ENCODE results near the gene ZNF653.

The ZNF653 gene

DNA sequence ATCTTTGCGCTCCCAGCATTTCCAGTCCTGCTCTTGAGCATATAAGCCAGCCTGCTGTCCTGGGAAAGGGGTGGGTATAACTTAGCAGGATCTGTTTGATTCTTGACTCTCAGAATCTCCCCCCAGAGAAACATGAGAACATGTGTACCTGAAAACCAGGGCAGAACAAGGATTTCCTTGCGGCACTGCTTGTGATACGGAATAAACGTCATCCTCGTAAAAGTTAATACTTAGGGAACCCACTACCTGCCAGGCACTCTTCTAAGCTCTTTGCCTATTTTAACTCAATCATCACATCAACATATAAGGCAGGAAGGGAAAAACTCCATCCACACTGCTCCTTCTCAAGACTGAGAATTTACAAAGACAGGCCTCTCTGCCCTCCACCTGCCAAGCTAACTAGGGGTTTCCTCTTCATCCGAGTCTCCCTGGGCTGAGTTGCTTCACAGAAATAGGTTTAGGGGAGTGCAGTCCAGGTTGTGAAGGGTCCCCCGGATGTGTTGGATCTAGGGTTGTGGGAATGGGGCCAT lies 1.1 kb downstream of the ZNF653 start:
- H3K4me3 ChIP-seq (ENCODE audit: low read depth, low read length) = peak overlapping the region; percentile 77
- TF ChIP-seq, protein P1, sequence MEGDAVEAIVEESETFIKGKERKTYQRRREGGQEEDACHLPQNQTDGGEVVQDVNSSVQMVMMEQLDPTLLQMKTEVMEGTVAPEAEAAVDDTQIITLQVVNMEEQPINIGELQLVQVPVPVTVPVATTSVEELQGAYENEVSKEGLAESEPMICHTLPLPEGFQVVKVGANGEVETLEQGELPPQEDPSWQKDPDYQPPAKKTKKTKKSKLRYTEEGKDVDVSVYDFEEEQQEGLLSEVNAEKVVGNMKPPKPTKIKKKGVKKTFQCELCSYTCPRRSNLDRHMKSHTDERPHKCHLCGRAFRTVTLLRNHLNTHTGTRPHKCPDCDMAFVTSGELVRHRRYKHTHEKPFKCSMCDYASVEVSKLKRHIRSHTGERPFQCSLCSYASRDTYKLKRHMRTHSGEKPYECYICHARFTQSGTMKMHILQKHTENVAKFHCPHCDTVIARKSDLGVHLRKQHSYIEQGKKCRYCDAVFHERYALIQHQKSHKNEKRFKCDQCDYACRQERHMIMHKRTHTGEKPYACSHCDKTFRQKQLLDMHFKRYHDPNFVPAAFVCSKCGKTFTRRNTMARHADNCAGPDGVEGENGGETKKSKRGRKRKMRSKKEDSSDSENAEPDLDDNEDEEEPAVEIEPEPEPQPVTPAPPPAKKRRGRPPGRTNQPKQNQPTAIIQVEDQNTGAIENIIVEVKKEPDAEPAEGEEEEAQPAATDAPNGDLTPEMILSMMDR (IDR thresholded peaks at IDR 0.05; ENCODE audit: insufficient read depth, low read depth, low read length, missing control alignments) = no peak
- DNase-seq (ENCODE audit: low read depth) = no peak

DNA sequence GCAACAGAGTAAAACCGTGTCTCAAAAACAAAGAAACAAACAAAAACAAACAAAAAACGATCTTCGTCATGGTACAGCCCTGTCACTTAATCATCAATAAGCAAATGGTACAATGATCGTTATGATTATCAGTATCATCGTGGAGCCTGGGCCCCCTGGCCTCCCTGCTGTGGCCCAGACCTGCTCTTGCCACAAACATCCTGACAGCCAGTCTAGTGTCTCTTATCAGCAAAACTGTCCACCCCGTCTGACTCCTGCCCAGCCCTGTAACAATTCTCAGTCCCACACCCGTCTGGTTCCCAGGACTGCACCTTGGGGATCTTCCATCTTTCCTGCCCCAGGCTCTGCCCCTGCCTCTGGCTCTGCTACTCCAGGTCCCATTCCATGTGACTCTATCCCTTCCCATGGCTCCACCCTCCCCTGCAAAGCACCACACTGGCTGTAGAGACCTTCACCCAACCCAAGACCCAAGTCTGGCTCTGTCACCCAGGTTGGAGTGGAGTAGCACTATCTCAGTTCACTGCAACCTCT lies 5.7 kb downstream of the ZNF653 start:
- no peak for DNase-seq (ENCODE audit: low read depth)
- TF ChIP-seq, protein P1 (IDR thresholded peaks at IDR 0.05; ENCODE audit: insufficient read depth, low read depth, low read length, missing control alignments) = no peak
- no peak overlapping the region for H3K4me3 ChIP-seq (ENCODE audit: low read depth, low read length)

DNA sequence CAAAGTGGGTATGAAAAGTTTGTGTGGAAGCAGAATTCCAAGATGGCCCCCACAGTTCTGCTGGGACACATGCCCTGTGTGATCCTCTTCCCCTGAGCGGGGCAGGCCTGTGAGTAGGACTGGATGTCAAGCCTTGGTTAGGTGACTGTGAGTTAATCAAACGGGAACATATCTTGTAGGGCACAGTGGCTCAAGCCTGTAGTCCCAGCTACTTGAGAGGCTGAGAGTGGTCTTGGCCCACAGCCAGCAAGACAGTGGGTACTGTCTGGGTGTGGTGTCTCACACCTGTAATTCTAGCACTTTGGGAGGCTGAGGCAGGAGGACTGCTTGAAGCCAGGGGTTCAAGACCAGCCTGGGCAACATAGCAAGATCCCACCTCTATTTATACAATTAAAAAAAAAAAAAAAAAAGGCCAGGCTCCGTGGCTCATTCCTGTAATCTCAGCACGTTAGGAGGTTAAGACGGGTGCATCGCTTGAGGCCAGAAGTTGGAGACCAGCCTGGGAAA lies 6.4 kb downstream of the ZNF653 start:
- TF ChIP-seq, protein P1 (IDR thresholded peaks at IDR 0.05; ENCODE audit: insufficient read depth, low read depth, low read length, missing control alignments) = no peak

DNA sequence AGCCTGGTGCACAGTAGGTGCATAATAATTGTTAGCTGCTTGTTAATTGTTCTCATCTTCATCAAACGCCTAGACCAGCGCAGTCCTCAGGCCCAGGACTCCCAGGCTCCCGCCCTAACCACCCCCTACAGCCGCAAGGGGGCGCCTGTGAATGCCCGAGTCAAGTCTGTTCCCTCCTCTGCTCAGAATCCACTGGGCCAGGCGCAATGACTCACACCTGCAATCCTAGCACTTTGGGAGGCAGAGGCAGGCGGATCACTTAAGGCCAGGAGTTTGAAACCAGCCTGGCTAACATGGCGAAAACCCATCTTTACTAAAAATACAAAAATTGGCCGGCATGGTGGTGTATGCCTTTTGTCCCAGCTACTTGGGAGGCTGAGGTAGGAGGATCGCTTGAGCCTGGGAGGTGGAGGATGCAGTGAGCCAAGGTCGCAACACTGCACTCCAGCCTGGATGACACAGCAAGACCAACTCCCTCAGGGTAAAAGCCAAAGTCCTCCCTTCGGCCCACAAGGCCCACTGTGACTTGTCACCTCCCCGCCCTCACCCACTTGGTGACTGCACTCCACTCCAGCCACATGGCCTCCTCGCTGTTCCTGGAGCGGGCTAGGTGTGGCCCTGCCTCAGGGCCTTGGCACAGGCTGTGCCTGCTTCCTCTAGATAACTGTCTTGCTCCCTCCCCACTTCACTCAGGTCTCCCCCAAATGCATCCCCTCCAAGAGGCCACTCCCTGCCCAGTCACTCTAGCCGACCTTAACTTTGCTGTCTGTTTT lies 9.1 kb downstream of the ZNF653 start:
- H3K4me3 ChIP-seq (ENCODE audit: low read depth, low read length) = no peak overlapping the region
- TF ChIP-seq, protein P1 (IDR thresholded peaks at IDR 0.05; ENCODE audit: insufficient read depth, low read depth, low read length, missing control alignments) = peak; percentile 72
- peak; percentile 71 for DNase-seq (ENCODE audit: low read depth)

More for the DNA sequence above, 6.4 kb downstream of the ZNF653 start:
- DNase-seq (ENCODE audit: low read depth) = no peak
- no peak overlapping the region for H3K4me3 ChIP-seq (ENCODE audit: low read depth, low read length)

DNA sequence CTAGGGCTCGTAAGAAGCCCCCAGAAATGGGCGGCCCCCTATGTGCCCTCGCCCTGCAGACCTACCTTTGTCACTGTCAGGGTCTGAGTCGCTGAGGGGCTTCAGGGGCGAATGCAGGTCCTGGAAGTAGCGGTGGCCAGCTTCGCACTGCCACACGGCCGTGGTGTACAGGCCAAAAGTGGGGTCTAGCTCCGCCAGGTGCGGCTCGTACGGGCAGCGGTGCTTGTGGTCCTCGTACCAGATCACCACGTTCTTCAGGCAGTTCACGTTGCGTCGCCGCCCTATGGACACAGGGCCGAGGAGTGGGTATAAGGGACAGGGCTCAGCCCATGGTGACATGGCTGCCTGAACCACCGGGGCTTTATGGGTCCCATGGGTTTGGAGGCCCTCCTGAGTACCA lies 9.8 kb downstream of the ZNF653 start:
- no peak for DNase-seq (ENCODE audit: low read depth)
- H3K4me3 ChIP-seq (ENCODE audit: low read depth, low read length) = no peak overlapping the region
- TF ChIP-seq, protein P1 (IDR thresholded peaks at IDR 0.05; ENCODE audit: insufficient read depth, low read depth, low read length, missing control alignments) = no peak

DNA sequence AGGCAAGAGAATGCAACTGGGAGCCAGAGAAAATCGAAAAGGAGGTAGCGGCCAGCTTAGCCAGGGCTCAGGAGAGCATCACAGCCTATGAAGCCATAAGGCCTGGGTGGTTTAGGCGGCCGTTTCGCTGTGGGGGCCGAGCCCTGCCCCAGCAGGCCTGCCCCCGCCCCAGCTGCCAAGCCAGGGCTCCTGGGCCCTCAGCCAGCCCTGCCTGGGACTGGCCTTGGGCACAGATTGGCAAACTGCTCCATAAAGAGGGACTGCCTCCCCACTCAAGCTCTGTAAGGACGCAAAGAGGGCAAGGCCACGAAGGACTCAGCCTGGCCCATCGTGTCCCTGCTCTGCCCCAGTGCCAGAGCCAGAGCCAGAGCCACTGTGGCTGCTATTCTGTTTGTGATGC lies 10.2 kb downstream of the ZNF653 start:
- no peak for DNase-seq (ENCODE audit: low read depth)

More for the DNA sequence above, 10.2 kb downstream of the ZNF653 start:
- TF ChIP-seq, protein P1 (IDR thresholded peaks at IDR 0.05; ENCODE audit: insufficient read depth, low read depth, low read length, missing control alignments) = no peak
- H3K4me3 ChIP-seq (ENCODE audit: low read depth, low read length) = no peak overlapping the region

All from GM12865 (cell line).